ENCODE measurements around the gene PSMB7. TPM values are rescaled to one million over a fixed set of nuclear protein-coding genes. Genes with fewer than 3 reads are reported as not detected.

The PSMB7 gene
- total and polyA plus RNA-seq, 2 of the 8 experiments (the other 6 are each of a cell fraction or from before 2014, with no cell fraction given) = 222 to 357 TPM

- TF ChIP-seq SIN3A (conservative IDR thresholded peaks at IDR 0.05 in 1 of 2, IDR thresholded peaks at IDR 0.05 in 1 of 2; ENCODE audit: low read depth in 1 of 2, low read length in 2 of 2) (no peak), SIRT6 (IDR thresholded peaks at IDR 0.05; ENCODE audit: low read length) (no peak), RXRA (IDR thresholded peaks at IDR 0.05; ENCODE audit: insufficient read depth, low read depth, low read length) (no peak)
Measured at GRCh38 chr9:124335320-124335707, 79.9 kb downstream of the PSMB7 start (continued).

All from H1 (cell line).